ENCODE results near the gene SPATS2.
"Not testable (repeated sequence)": the region's sequence is repeated elsewhere in the genome, so short reads cannot be mapped to it uniquely, and the experiment has no call there.

The SPATS2 gene

DNA sequence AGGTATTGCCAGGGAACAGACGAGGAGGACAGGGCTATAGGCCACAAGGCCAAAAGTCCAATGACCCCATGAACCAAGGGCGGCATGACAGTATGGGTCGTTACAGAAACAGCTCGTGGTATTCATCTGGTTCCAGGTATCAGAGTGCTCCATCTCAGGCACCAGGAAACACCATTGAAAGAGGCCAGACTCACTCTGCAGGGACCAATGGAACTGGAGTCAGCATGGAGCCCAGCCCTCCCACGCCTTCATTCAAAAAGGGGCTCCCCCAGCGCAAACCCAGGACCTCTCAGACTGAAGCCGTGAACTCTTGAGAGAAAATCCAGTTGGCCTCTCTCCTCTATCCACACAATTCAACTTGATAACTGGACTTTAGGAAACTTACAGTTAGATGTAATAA is 158.7 kb downstream of the SPATS2 start:
- DNase-seq = no peak

DNA sequence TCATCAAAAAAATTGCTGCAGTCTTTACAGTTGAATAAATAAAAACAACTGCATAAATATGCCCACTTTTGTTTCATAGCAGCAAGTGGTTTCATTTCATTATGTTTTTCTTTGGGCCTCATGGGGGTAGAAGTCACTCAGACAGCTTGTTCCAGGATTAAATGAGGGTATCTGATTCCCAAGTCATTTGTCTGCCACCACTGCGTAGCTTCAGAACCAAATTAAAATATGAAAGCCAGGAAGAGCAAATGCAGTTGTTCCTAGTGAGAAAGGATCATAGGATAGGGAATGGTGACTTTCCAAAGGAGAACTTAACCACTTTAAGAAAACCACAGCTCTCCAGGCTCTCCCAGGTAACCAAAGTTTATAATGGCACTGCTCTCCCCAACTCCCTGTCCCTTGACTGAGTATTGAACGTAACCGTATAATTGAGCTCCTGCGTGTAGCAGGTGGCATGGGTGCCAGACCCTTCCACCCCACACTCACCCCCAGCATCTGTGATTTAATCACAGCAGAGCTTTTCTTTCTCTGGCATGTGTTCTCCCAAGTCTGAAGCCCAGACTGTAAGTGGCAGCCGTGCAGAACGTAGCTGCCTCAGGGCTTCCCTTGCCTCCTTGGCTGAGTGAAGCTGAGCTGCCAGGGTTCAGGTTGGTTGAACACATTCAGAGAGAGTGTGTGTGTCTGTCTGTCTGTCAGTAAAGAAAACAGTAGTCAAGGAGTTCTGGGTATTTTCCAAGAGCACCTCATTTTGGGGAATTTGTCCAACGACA is 160.3 kb downstream of the SPATS2 start:
- DNase-seq = no peak

DNA sequence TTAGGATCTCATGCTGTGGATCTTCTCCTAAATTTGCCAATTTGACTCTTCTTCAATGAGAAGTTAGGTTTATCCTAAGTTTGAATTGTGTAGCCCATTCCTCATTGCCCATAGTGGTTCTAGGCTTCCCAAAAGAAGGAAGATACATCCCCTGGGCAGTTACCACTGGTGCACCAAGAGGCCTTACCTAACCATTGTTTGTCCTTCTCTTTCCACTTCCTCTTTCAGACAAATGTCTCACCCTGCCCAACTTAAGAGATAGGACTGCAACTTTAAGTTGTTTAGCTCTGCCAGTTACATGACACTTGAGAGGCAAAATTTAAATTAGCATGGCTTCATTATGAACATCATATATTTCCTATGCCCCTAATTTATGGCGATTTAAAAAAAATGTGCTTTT is 162.2 kb downstream of the SPATS2 start:
- no peak for DNase-seq

DNA sequence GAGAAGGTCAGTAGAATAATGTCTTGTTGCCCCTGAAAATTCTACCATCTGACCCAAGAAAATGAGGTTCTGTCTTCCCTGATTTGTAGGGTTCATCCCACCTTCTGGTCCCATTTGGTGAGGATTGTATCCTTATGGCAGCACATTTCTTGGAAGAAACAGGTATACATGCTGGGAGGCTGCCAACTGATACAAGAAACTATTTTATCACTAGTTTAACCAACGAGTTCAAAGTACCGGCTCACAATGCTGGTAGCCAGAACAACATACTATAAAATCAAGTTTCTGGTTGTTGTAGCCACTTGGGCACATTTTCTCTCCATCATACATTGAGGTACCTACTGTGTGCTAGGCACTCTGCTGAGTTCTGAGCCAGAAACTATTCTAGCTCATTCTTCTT is 164.5 kb downstream of the SPATS2 start:
- no peak for DNase-seq

DNA sequence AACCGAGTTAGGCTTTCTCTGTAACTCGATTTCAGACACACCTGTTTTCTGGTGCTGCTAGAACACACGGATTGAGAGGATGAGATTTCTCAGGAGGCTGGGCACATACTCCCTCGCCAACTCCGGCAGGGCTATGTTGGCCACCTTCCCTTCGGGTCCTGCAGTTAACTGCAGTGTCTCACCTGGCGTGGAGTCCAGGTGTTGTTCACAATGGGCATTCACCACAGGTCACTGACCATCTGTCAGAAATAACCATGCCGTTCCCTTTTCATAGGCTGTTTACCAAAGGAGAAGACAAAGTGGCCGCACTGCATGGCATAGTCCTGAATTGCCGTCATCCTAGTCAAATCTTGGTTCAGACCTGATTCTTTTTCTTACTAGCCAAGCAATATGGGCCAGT is 166.1 kb downstream of the SPATS2 start:
- no peak for DNase-seq

DNA sequence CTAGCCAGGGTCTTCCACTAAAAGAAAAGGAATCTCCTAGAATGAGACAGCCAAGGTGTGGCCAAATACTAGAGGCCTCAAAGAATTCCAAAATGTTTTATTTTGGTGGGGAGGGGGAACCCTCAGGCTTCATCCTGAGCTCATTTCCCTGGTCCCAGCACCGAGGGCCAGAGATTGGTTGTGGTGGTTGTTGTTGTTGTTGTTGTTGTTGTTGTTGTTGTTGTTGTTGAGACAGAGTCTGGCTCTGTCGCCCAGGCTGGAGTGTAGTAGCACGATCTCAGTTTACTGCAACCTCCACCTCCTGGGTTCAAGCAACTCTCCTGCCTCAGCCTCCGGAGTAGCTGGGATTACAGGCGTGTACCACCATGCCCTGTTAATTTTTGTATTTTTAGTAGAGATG is 166.9 kb downstream of the SPATS2 start:
- not testable (repeated sequence) for DNase-seq

DNA sequence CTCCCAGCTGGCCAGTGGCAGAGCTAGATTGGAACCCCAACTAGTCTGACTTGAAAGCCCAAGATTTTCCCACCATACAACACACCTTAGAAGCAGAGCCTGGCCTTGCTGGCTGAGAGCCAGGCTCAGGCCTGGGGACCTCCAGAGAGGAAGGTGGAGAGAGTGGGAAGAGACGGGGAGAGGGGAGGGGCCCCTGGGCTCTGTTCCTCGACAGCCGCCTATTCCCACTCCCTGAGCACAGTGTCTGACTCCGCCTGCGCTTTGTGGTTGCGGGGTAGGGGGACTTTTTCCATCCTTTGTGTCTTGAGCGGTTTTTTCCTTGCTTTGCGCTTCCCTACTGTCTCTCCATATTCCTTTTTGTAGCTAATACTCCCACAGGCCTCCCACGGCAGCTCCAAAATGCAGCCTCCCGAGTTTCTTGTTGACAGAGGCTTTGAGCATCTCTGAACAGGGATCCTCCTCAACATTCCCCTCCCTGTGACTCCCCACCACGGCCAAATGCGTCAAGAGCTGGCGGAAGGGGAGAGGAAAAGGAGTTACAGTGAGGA is 167.5 kb downstream of the SPATS2 start:
- no peak for DNase-seq

DNA sequence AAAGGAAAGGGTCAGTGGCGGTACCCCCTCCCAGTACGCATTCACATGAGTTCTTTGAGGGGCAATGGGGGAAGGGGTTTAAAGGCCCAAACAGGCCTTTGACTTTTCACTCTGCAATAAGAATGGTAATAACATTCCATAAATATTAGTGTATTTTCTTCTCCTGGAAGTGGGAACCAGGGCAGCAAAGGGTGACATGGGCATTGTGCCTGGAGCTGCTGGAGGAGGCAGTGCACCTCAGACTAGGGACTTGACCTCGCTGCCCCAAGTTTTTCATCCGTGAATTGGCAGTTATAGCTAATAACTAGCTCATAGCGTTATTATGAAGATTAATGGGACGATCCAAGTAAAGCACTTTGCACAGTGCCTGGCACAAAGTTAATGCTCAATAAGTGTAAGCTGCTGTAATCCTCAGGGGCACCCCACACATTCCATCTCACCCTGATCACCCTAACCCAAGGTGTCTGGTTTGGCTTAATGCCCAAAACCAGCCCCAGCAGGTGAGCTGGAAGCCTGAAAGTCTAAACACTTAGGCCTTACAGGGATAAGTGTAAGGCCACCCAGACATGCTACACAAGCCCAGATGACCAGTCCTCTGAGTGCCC is 168.8 kb downstream of the SPATS2 start:
- no peak for DNase-seq

DNA sequence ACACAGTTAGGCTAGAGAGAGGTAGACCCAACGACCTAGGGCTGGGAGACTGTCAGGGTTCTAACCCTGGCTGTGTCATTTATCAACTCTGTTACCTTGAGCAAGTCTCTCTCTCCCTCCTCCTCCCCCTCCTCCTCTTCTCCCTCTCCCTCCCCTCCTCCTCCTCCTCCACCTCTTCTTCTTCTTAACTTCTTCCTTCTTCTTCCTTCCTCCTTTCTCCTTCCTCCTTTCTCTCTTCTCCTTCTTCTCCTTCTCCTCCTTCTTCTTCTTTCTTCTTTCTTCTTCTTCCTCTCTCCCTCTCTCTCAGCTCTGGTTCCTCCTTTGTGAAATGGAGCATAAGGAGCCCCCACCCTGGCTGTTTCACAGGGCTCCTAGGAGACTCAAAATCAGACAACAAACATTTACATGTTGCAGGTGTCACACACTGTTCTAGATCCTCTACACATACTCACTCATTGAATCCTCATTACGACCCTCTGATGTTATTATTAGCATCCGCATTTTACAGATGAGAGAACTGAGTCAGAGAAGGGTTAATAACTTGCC is 169.3 kb downstream of the SPATS2 start:
- no peak for DNase-seq

DNA sequence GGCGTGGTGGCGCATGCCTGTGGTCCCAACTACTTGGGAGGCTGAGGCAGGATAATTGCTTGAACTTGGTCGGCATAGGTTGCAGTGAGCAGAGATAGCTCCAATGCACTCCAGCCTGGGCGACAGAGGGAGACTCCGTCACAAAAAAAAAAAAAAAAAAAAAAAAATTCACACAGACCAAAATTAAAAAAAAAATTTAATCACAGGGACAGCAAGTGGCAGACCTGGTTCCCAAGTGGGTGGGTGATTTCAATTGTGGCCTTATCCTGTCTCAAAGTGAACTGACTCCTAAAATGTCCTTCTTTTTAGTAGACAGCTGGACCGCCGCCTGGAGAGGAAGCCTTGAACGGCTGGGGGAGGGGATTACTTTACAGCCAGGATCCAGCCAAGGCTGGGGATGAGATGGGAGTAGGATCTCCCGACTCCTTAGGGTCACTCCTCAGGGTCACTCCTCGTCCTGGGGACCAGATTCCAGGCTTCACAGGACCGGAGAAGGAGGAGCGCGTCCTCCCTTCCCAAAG is 170.0 kb downstream of the SPATS2 start:
- no peak for DNase-seq

DNA sequence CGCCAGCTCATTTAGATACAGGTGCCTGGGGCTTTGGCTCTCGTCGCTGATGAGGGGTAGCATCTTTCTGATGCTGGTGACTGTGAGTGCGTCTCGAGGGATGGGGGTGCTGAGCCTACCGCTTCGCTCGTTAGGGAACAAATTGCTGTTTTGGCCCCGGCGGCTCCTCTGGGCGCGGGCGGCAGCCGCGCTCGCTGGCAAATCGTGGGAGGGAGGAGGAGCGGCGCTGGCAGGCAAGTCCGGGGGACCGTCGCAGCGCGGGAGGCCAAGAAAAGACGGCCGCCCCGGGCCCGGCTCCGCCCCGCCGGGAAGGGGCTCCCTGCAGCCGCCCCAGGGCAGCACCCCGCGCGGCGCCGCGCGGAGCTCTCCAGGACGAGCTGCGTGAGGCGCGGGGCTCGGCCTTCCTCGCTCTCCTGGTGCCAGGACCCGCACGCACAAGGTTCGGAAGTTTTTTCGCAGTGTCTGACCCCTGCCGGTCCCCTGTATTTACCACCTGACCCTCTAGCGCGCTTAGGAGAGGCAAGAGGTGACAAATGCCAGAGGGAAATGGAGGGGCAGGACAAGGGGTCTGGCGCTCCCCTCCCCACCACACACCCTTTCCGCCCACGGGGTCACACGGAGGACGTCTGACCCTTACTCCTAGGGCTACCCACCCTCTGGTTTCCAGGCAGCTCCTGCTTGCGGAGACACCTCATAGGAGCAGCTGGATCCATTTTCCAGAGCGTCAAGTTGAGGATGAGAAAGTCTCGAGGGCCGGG is 170.7 kb downstream of the SPATS2 start:
- no peak for DNase-seq

DNA sequence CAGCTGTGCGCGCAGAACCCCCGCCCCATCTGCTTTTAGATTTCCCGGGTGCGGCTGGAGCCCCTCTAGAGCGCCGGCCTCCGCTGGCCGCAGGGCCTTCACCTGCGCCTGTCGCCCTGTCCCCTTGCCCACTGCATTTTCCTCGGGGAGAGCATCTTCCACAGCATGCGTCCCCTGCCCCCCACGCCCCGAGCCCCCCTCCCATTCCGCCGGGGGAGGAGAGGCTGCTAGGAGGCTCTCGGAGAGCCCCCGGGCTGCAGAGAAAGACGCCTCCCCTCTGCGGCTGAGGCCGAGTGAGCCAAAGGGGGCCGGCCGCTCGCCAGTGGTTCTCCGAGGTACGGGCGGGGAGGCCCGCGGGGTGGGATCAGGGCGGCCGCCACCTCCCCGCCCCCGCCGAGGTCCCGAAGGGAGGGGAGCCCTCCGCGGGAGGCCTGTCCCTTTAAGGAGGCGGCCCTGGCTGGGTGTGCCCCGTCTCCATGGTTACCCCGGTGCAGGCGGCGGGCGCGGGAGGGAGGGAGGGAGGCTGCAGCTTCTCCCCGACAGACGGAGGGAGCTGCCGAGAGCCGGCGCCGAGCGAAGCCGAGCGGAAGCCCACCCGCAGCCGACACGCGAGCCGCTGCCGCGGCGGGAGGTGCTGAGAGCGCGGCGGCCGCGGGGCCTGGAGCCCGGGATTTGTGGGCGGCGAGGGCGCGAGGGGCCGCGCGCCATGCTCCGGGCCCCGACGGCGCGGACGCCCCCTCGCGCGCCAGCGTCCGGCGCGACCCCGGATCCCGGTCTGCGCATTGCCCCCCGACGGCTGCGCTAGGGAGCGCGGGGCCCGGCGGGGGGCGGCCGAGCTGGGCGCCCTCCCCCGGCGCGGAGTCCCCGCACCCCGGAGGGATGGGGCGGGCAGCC is 171.5 kb downstream of the SPATS2 start, which contains the start of gene KCNH3:
Gene KCNH3, plus strand, starts transcription at position 521 of the 894 bp plus-strand sequence. CDS start 387 bp downstream, outside the sequence.
- peak; percentile 87 for DNase-seq

DNA sequence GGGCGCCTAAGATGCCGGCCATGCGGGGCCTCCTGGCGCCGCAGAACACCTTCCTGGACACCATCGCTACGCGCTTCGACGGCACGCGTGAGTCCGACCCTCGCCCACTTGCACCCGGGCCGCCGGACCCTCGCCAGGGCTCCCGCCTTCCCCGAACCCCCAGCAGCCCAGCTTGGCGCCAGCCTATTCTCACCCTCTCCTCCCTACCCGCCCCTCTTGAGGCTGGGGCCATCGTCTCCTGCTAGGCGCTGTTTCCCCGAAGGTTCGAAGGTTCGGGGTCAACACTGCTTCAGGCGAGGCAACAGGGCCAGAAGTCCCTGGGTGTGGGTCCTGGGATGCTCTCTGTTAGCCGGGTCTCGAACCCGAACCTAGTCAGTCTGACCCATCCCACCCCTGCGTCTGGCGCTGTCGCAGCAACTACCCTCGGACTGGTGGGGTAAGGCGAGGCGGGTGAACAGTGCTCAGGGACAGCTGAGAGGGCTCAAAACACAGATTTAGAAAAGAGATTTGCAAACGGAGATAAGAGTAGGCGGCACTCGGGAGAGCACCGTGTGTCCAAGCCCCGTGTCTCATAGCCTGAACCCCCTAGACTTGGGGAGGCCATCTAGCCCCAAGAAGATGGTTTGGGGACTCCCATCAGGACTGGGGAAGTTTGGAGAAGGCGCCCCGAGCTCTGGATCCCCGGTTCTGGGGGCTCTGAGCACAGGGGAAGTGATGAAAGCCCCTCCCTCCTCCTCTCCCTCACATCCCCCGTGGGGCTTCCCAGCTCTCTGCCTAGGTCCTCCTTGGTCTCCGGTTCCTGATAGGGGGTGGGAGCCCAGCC is 172.4 kb downstream of the SPATS2 start:
- DNase-seq = no peak

DNA sequence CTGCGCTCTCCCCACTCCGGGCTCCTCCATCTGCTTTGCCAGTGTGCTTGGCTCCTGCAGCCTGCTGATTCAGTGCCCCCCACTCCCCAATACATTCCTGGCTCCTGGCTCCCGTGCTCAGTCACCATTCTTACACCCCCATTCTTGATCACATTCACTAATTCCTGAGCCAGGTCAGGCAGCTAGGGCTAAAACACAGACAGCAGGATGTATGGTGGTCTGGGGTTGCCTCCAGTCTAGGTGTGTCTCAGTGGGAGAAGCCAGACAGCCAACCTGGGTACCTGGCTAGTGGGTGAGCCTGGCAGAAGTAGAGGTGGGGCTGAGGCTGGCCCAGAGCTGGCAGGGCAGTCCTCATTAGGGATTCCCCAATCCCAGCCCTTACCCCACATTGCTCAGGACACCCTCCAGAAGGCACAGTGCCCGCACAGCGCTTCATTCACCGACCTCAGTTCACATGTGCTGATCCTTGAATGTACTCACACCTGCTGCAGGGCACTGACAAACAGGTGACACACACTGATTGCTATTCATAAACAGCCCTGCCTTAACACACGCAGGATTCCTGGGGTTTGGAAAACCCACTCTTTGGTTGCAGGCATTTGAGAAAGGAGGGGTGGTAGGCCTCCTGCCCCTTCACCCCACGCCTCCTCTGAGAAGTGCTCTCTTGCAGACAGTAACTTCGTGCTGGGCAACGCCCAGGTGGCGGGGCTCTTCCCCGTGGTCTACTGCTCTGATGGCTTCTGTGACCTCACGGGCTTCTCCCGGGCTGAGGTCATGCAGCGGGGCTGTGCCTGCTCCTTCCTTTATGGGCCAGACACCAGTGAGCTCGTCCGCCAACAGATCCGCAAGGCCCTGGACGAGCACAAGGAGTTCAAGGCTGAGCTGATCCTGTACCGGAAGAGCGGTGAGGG is 173.2 kb downstream of the SPATS2 start:
- no peak for DNase-seq

DNA sequence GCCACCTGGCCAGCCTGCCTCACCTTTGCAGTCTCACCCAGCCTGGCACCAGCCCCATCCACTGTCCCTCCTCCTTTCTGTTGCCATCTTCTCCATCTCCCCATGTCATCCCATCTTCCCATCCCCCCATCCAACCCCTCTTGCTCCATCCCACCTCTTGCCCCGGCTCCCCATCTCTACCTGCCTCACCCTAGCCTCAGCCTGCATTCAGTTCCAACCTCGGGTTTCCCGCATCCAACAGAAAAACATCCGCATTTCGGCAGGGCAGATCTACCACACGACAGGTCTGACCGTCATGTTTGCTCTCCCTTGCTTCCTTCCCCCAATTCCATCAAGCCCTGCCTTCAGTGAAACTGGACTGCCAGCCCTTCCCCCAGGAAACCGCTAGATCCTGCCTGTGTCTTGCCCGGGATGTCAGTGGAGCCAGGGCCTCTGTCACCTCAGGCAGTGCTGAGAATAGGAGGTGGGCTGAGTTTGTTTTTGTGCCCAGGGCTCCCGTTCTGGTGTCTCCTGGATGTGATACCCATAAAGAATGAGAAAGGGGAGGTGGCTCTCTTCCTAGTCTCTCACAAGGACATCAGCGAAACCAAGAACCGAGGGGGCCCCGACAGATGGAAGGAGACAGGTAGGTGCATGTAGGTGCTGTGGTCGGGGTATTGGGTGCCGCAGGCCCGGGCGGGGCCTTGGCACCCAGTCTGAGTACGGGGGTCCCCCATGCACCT is 174.0 kb downstream of the SPATS2 start:
- no peak for DNase-seq

DNA sequence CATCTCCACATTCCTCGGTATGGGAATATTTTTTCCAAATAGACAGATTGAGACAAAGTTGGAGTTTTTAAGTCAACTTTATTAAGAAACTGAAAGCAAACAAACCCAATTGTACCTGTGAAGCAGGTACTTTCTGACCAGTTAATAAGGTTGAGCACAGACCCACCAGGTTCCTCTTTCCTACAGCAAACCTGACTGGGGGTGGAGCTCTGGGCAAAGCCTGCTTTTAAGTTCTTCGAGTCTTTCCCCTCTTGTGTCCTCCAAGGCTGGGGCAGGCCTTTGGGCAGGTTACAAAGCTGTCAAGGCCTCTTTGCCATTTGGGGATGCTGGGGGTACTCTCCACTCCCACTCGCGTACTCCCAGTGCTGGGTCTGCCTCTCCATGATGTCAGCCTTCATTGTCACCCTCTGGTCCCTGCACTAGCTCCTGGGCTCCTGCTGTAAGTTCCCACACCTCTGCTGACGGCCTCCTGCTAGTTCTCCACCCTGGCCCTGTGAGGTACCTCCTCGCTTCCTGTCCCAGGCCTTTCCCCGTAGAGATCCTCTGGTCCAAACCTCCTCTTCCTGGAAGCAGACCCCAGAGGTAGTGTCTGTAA is 174.7 kb downstream of the SPATS2 start:
- DNase-seq = no peak

DNA sequence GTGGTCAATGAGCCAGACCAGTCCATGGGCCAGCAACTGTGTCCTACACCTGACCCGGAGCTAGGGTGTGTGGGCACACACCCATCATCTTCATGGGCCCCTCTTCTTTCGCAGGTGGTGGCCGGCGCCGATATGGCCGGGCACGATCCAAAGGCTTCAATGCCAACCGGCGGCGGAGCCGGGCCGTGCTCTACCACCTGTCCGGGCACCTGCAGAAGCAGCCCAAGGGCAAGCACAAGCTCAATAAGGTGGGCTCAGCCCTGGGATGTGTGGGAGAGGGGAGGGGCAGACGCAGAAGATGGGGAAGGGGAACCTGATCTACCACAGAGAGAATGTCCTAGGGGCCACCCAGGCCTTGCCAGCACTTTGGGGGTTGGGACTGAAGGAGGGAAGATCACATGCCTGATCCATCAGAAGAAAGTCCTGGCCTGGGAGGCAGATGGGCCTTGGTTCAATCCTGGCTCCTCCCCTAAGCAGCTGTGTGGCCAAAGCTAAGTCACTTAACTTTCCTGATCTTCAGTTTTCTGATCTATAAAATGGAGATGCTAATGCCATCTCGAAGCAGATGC is 175.4 kb downstream of the SPATS2 start:
- no peak for DNase-seq

DNA sequence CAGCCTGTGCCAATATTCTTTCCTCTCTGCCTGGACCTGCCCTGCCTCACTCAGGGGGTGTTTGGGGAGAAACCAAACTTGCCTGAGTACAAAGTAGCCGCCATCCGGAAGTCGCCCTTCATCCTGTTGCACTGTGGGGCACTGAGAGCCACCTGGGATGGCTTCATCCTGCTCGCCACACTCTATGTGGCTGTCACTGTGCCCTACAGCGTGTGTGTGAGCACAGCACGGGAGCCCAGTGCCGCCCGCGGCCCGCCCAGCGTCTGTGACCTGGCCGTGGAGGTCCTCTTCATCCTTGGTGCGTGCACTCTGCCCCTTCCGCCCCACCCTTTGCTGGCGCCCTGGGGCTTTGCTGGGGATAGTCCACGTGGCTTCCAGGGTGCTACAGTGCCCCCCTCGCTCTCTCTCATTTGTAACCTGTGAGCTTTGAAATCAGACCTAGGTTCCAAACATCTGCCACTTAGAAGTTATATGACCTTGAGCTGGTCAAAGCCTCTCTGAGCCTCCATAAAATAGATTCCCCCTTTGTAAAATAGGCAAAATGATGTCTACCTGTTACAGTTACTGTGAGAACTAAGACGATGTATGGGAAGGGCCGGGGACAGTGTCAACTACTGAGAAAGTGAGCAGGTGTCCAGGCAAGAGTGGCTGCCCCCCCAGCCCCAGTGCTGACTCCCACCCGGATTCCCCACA is 176.1 kb downstream of the SPATS2 start:
- no peak for DNase-seq
